ENCODE measurements around the gene USP43.
"Not testable (repeated sequence)": the region's sequence is repeated elsewhere in the genome, so short reads cannot be mapped to it uniquely, and the experiment has no call there.

The USP43 gene

GRCh38 chr17:9661027-9661426 is 15.7 kb downstream of the USP43 start:
- DNase-seq: no peak

GRCh38 chr17:9663511-9663910 is 18.2 kb downstream of the USP43 start:
- not testable (repeated sequence) for DNase-seq

GRCh38 chr17:9666461-9667050 is 21.2 kb downstream of the USP43 start:
- no peak for DNase-seq

- DNase-seq: no peak
These were observed 23.2 kb downstream of the USP43 start for GRCh38 chr17:9668517-9668916.

GRCh38 chr17:9669551-9670008 is 24.3 kb downstream of the USP43 start:
- no peak for DNase-seq

- no peak for DNase-seq
These were observed 25.3 kb downstream of the USP43 start for GRCh38 chr17:9670596-9670995.

GRCh38 chr17:9671559-9671958 is 26.2 kb downstream of the USP43 start:
- DNase-seq: no peak

GRCh38 chr17:9672266-9672665 is 26.9 kb downstream of the USP43 start:
- DNase-seq: no peak

GRCh38 chr17:9672691-9673090 is 27.4 kb downstream of the USP43 start:
- DNase-seq: no peak

GRCh38 chr17:9676084-9676483 is 30.8 kb downstream of the USP43 start:
- no peak for DNase-seq

GRCh38 chr17:9676820-9677310 is 31.5 kb downstream of the USP43 start:
- no peak for DNase-seq

- no peak for DNase-seq
These were observed 32.1 kb downstream of the USP43 start for GRCh38 chr17:9677411-9677810.

GRCh38 chr17:9677896-9678295 is 32.6 kb downstream of the USP43 start:
- DNase-seq: no peak

- DNase-seq: no peak
These were observed 39.8 kb downstream of the USP43 start for GRCh38 chr17:9684955-9685621.

GRCh38 chr17:9693755-9694154 is 48.4 kb downstream of the USP43 start:
- no peak for DNase-seq

- no peak for DNase-seq
These were observed 51.1 kb downstream of the USP43 start for GRCh38 chr17:9696279-9697044.

- DNase-seq: no peak
These were observed 54.8 kb downstream of the USP43 start for GRCh38 chr17:9700136-9700535.

- DNase-seq: no peak
These were observed 55.6 kb downstream of the USP43 start for GRCh38 chr17:9700754-9701476.

GRCh38 chr17:9702482-9702881 is 57.2 kb downstream of the USP43 start:
- DNase-seq: no peak

- DNase-seq: no peak
These were observed 57.8 kb downstream of the USP43 start for GRCh38 chr17:9702914-9703780.

GRCh38 chr17:9703781-9704082 is 58.4 kb downstream of the USP43 start:
- no peak for DNase-seq

GRCh38 chr17:9705745-9706144 is 60.4 kb downstream of the USP43 start:
- DNase-seq: no peak

All from midbrain (tissue), 1 donor.